ENCODE measurements around the gene AR. TPM values are rescaled to one million over a fixed set of nuclear protein-coding genes. Genes with fewer than 3 reads are reported as not detected.

The AR gene
- total RNA-seq, 1 donor from 2014 or later: 4.0 TPM

- H3K36me3 Mint-ChIP-seq (ENCODE audit: low read depth): no peaks in the 10 kb centered on the region
- peaks cover 15% of the 10 kb centered on the region for H3K4me1 Mint-ChIP-seq (ENCODE audit: low read depth)
- no peaks in the 10 kb centered on the region for H3K27me3 Mint-ChIP-seq (ENCODE audit: low read depth)
- H3K4me3 Mint-ChIP-seq (ENCODE audit: unreplicated experiment): no peak overlapping the region
- TF ChIP-seq CTCF (IDR thresholded peaks at IDR 0.05): no peak
- H3K9me3 Mint-ChIP-seq (ENCODE audit: low read depth): peaks cover 8% of the 10 kb centered on the region
- no peak for DNase-seq (ENCODE audit: low spot score)
- H3K27ac Mint-ChIP-seq (ENCODE audit: unreplicated experiment): no peak overlapping the region
These were observed 39.4 kb downstream of the AR start for GRCh38 chrX:67583171-67583570.

DNA sequence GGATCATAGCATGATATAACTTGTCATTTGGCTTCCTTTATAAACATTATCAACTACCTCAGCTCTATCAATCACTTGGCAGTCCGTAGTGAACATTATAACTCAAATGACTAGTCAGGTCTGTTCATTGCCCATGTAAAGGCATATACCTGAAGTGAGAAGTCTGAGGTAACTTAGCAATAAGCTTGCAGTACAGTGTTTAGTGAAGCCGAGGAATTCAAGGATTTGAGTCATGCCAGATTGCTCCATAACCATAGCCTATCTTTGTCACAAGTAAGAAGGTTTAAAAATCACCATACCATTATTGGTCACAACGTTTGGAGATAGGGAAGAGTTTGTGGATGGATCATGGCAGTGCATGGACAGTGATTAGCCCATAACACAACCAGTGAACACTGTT is 41.6 kb downstream of the AR start:
- H3K36me3 Mint-ChIP-seq (ENCODE audit: low read depth): no peaks in the 10 kb centered on the region
- H3K4me1 Mint-ChIP-seq (ENCODE audit: low read depth): peaks cover 21% of the 10 kb centered on the region
- H3K27me3 Mint-ChIP-seq (ENCODE audit: low read depth): no peaks in the 10 kb centered on the region
- H3K9me3 Mint-ChIP-seq (ENCODE audit: low read depth): peaks cover 8% of the 10 kb centered on the region
- no peak for DNase-seq (ENCODE audit: low spot score)
- H3K4me3 Mint-ChIP-seq (ENCODE audit: unreplicated experiment): no peak overlapping the region
- H3K27ac Mint-ChIP-seq (ENCODE audit: unreplicated experiment): no peak overlapping the region
- TF ChIP-seq CTCF (IDR thresholded peaks at IDR 0.05): no peak

- Mint-ChIP-seq H3K4me3 (ENCODE audit: unreplicated experiment) (no peak overlapping the region), H3K36me3 (ENCODE audit: low read depth) (no peaks in the 10 kb centered on the region), H3K9me3 (ENCODE audit: low read depth) (peaks cover 3% of the 10 kb centered on the region), H3K4me1 (ENCODE audit: low read depth) (peaks cover 20% of the 10 kb centered on the region), H3K27me3 (ENCODE audit: low read depth) (no peaks in the 10 kb centered on the region), H3K27ac (ENCODE audit: unreplicated experiment) (peak overlapping the region; percentile 25)
- no peak for TF ChIP-seq CTCF (IDR thresholded peaks at IDR 0.05)
- no peak for DNase-seq (ENCODE audit: low spot score)
These were observed 44.3 kb downstream of the AR start for GRCh38 chrX:67587946-67588624.

DNA sequence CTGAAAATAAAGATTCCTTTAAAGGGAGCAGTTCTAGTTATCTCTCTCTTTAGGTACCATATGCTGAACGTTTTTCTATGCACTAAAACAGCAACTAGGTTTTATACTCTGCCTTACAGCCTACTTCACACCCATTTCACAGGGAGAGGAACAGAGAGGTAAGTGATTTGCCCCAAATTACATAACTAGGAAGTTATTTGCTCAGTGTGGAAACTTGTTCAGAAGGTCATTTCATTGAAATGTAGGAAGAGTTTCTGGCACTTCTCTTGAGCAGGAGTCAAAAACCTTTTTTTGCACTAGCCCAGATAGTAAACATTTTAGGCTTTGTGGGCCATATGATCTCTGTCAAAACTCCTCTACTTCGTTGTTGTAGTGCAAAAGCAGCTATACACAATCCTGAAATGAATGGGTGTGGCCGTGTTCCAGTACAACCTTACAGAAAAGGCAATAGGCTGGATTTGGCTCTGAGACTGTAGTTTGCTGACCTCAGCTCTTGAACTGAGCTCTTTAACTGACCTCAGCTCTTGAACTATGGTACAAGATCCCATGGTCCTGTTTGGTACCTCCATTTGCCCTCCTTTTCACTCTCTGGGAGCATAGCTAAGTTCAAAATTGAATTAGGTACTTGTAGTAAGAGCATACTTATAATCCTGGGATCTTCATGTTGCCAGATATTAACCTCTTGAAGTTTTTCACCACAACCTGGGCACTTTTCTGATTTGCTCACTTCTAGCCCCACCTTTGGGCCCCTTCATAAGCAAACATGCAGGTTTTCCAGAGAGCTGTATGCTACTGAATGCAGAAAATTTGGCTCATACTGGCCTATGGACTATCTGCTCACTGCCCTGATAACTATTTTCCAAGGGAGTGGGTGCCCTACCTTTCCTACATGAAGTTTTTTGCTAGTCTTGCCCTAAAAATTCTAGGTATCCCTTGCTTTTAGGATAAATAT is 53.3 kb downstream of the AR start:
- DNase-seq (ENCODE audit: low spot score): no peak
- Mint-ChIP-seq H3K27ac (ENCODE audit: unreplicated experiment) (no peak overlapping the region), H3K27me3 (ENCODE audit: low read depth) (no peaks in the 10 kb centered on the region), H3K4me1 (ENCODE audit: low read depth) (peaks cover 11% of the 10 kb centered on the region), H3K9me3 (ENCODE audit: low read depth) (peaks cover 2% of the 10 kb centered on the region), H3K4me3 (ENCODE audit: unreplicated experiment) (no peak overlapping the region), H3K36me3 (ENCODE audit: low read depth) (no peaks in the 10 kb centered on the region)
- TF ChIP-seq CTCF (IDR thresholded peaks at IDR 0.05): no peak

GRCh38 chrX:67599532-67599931 is 55.7 kb downstream of the AR start:
- Mint-ChIP-seq H3K36me3 (ENCODE audit: low read depth) (no peaks in the 10 kb centered on the region), H3K9me3 (ENCODE audit: low read depth) (peaks cover 6% of the 10 kb centered on the region)
- DNase-seq (ENCODE audit: low spot score): no peak

More at GRCh38 chrX:67599532-67599931, 55.7 kb downstream of the AR start:
- Mint-ChIP-seq H3K27me3 (ENCODE audit: low read depth) (no peaks in the 10 kb centered on the region), H3K4me1 (ENCODE audit: low read depth) (peaks cover 16% of the 10 kb centered on the region), H3K27ac (ENCODE audit: unreplicated experiment) (no peak overlapping the region), H3K4me3 (ENCODE audit: unreplicated experiment) (no peak overlapping the region)
- TF ChIP-seq CTCF (IDR thresholded peaks at IDR 0.05): no peak
